Fibroblast of the conjunctiva (primary cell): Measurements from ENCODE around the gene DOK6.
"Not testable (repeated sequence)": the region's sequence is repeated elsewhere in the genome, so short reads cannot be mapped to it uniquely, and the experiment has no call there.

Source experiments
- DNase-seq: peaks from one replicate; pipeline ENCODE4 v3.0.0-alpha.2; 2010; ENCODE audit warnings: low read depth

Gene DOK6

GRCh38 chr18:69626643-69627242, 226.1 kb downstream of the DOK6 start:
- DNase-seq = no peak

GRCh38 chr18:69628774-69629359, 228.2 kb downstream of the DOK6 start:
- no peak for DNase-seq

GRCh38 chr18:69631281-69631680, 230.6 kb downstream of the DOK6 start:
- no peak for DNase-seq

GRCh38 chr18:69635482-69635881, 234.8 kb downstream of the DOK6 start:
- no peak for DNase-seq

- DNase-seq = no peak
These were observed 236.0 kb downstream of the DOK6 start for GRCh38 chr18:69636529-69637301.

GRCh38 chr18:69638056-69638455, 237.4 kb downstream of the DOK6 start:
- DNase-seq = no peak

GRCh38 chr18:69647702-69648101, 247.0 kb downstream of the DOK6 start:
- DNase-seq = no peak

GRCh38 chr18:69648486-69648885, 247.8 kb downstream of the DOK6 start:
- DNase-seq = no peak

GRCh38 chr18:69649684-69650083, 249.0 kb downstream of the DOK6 start:
- DNase-seq = no peak

GRCh38 chr18:69651243-69651642, 250.6 kb downstream of the DOK6 start:
- no peak for DNase-seq

- DNase-seq = no peak
These were observed 255.1 kb downstream of the DOK6 start for GRCh38 chr18:69655816-69656215.

GRCh38 chr18:69658103-69658502, 257.4 kb downstream of the DOK6 start:
- DNase-seq = no peak

GRCh38 chr18:69658685-69659084, 258.0 kb downstream of the DOK6 start:
- no peak for DNase-seq

GRCh38 chr18:69659142-69659651, 258.5 kb downstream of the DOK6 start:
- DNase-seq = no peak

- DNase-seq = not testable (repeated sequence)
These were observed 261.4 kb downstream of the DOK6 start for GRCh38 chr18:69662090-69662489.

GRCh38 chr18:69664399-69664798, 263.7 kb downstream of the DOK6 start:
- DNase-seq = no peak

GRCh38 chr18:69674292-69674877, 273.7 kb downstream of the DOK6 start:
- no peak for DNase-seq

- no peak for DNase-seq
These were observed 274.3 kb downstream of the DOK6 start for GRCh38 chr18:69674966-69675365.

- DNase-seq = no peak
These were observed 276.9 kb downstream of the DOK6 start for GRCh38 chr18:69677595-69677994.

GRCh38 chr18:69680123-69680522, 279.4 kb downstream of the DOK6 start:
- no peak for DNase-seq

GRCh38 chr18:69683176-69683575, 282.5 kb downstream of the DOK6 start:
- DNase-seq = no peak

- DNase-seq = no peak
These were observed 284.1 kb downstream of the DOK6 start for GRCh38 chr18:69684789-69685188.

- DNase-seq = no peak
These were observed 286.2 kb downstream of the DOK6 start for GRCh38 chr18:69686861-69687260.
